Mammary epithelial cell (primary cell): ENCODE results near the gene QRFP.

Experiments
- CTCF ChIP-seq, 2 donors: IDR thresholded peaks in 1 of 2; conservative IDR thresholded peaks in 1 of 2; 2 replicates each; pipeline ENCODE4 v1.5.1; 2011 to 2012; ENCODE audit warnings: inconsistent platforms in 2 of 2, low read length in 2 of 2, mild to moderate bottlenecking in 2 of 2, control low read depth in 1 of 2, low read depth in 1 of 2; ENCODE audit not compliant: insufficient read depth in 1 of 2; ENCODE audit errors: extremely low read depth in 1 of 2
- EZH2 ChIP-seq: IDR thresholded peaks from 2 replicates; pipeline ENCODE4 v1.6.1; 2012; ENCODE audit warnings: low read length, inconsistent platforms, borderline replicate concordance

GRCh38 chr9:130872912-130873503 lies 23.6 kb downstream of the QRFP start:
- TF ChIP-seq CTCF (conservative IDR thresholded peaks at IDR 0.05 in 1 of 2, IDR thresholded peaks at IDR 0.05 in 1 of 2; ENCODE audit: extremely low read depth in 1 of 2, insufficient read depth in 1 of 2, low read depth in 1 of 2, low read length in 2 of 2) (no peak), EZH2 (no peak)
